HCT116 (cell line): ENCODE measurements around the gene LRRC15. TPM values are rescaled to one million over a fixed set of nuclear protein-coding genes. Genes with fewer than 3 reads are reported as not detected.

ENCODE experiments used
- ATAC-seq: fragments of 200-7000 bp; cut with Tn5 transposase; 2 replicates; pipeline ENCODE4 v1.9.1; 2020; ENCODE audit warnings: mild to moderate bottlenecking, moderate library complexity
- BruUV-seq: library from RNA; stranded (reverse); fragments of 400-500 nt; replicated peaks from 2 replicates; lab custom pipeline; 2021; lab: Mats Ljungman, UMichigan
- CTCF ChIA-PET: fragments of 300-600 bp; sonication (Branson Sonifier 250); formaldehyde crosslinking; loops from one replicate; lab custom pipeline; 2021; ENCODE audit warnings: antibody characterized with exemption; lab: Charles Lee
- POLR2A ChIA-PET: fragments of 300-600, 350-600 bp; sonication (Branson Sonifier 250); formaldehyde crosslinking; loops from one replicate; lab custom pipeline; 2021; ENCODE audit warnings: antibody characterized with exemption; lab: Charles Lee
- RAD21 ChIA-PET, 2 experiments: fragments of 300-600 bp; sonication (Branson Sonifier 250); formaldehyde crosslinking; loops; one replicate each; lab custom pipeline; 2023; ENCODE audit warnings: low total read pairs in 2 of 2; ENCODE audit not compliant: uncharacterized antibody in 2 of 2, unreplicated experiment in 2 of 2, low non-redundant PET in 1 of 2; lab: Charles Lee
- DNase-seq: peaks from one replicate; pipeline ENCODE4 v3.0.0-alpha.2; 2010; ENCODE audit warnings: low read depth, low spot score
- H2AFZ ChIP-seq: fragments of 200-600 bp; shearing (Covaris generic), sonication (generic); 2 replicates; pipeline ENCODE4 v1.6.1; 2017; ENCODE audit warnings: low read depth, mixed run types, mixed read lengths, antibody characterized with exemption, low read length; ENCODE audit not compliant: poor library complexity, severe bottlenecking
- H3K27ac ChIP-seq: 2 replicates; pipeline ENCODE4 v1.5.1; 2012; ENCODE audit warnings: low read depth, low read length
- H3K27me3 ChIP-seq: fragments of 200-600 bp; sonication (generic); 2 replicates; pipeline ENCODE4 v1.6.1; 2016; ENCODE audit warnings: mixed run types, low read length, mixed read lengths; ENCODE audit not compliant: insufficient read depth
- H3K36me3 ChIP-seq, 2 experiments: fragments of 200-500 bp in 1 of 2; fragments of 200-600 bp in 1 of 2; sonication (Bioruptor generic) in 1 of 2; sonication (generic) in 1 of 2; 2 replicates each; pipeline versions ENCODE4 v1.5.1 to v1.6.1; 2014 to 2016; ENCODE audit warnings: low read length in 2 of 2, inconsistent platforms in 1 of 2, mixed read lengths in 1 of 2, mixed run types in 1 of 2; ENCODE audit not compliant: insufficient read depth in 2 of 2, control insufficient read depth in 1 of 2
- H3K4me1 ChIP-seq, 2 experiments: fragments of 200-600 bp in 1 of 2; sonication (generic) in 1 of 2; 2 replicates each; pipeline versions ENCODE4 v1.5.1 to v1.6.1; 2012 to 2017; ENCODE audit warnings: low read length in 2 of 2, inconsistent platforms in 1 of 2, mild to moderate bottlenecking in 1 of 2, mixed read lengths in 1 of 2, mixed run types in 1 of 2, moderate library complexity in 1 of 2; ENCODE audit not compliant: insufficient read depth in 2 of 2, control insufficient read depth in 1 of 2
- H3K4me2 ChIP-seq: fragments of 200-600 bp; sonication (generic); 2 replicates; pipeline ENCODE4 v1.6.1; 2017; ENCODE audit warnings: mixed run types, low read length, mixed read lengths
- H3K4me3 ChIP-seq, 2 experiments: fragments of 200-600 bp in 1 of 2; sonication (generic) in 1 of 2; replicated peaks in 1 of 2; 2 replicates each; pipeline ENCODE4 v1.5.1; 2011 to 2016; ENCODE audit warnings: low read length in 2 of 2, control low read depth in 1 of 2, low read depth in 1 of 2, mild to moderate bottlenecking in 1 of 2, mixed read lengths in 1 of 2, mixed run types in 1 of 2
- H3K79me2 ChIP-seq: fragments of 200-600 bp; sonication (generic); 2 replicates; pipeline ENCODE4 v1.6.1; 2017; ENCODE audit warnings: mild to moderate bottlenecking, mixed run types, low read length, moderate library complexity, mixed read lengths; ENCODE audit not compliant: insufficient read depth
- H3K9ac ChIP-seq: fragments of 200-600 bp; sonication (generic); 2 replicates; pipeline ENCODE4 v1.6.1; 2016; ENCODE audit warnings: low read length, mixed read lengths
- H3K9me2 ChIP-seq: fragments of 200-600 bp; sonication (generic), shearing (Covaris generic); 2 replicates; pipeline ENCODE4 v1.6.1; 2017; ENCODE audit warnings: mixed run types, mild to moderate bottlenecking, moderate library complexity; ENCODE audit not compliant: insufficient read depth
- H3K9me3 ChIP-seq, 2 experiments: fragments of 200-500 bp in 1 of 2; fragments of 200-600 bp in 1 of 2; sonication (Bioruptor generic) in 1 of 2; sonication (generic) in 1 of 2; 2 replicates each; pipeline ENCODE4 v1.6.1; 2014 to 2017; ENCODE audit warnings: low read length in 2 of 2, mixed read lengths in 2 of 2, inconsistent platforms in 1 of 2, low read depth in 1 of 2, mild to moderate bottlenecking in 1 of 2, mixed run types in 1 of 2, moderate library complexity in 1 of 2; ENCODE audit not compliant: control insufficient read depth in 1 of 2, insufficient read depth in 1 of 2
- H4K20me1 ChIP-seq: fragments of 200-600 bp; sonication (generic), shearing (Covaris generic); 2 replicates; pipeline ENCODE4 v1.6.1; 2017; ENCODE audit warnings: mixed run types, mild to moderate bottlenecking, moderate library complexity; ENCODE audit not compliant: insufficient read depth
- CBX3 ChIP-seq: IDR thresholded peaks from 2 replicates; pipeline ENCODE4 v1.6.1; 2012; ENCODE audit warnings: low read depth
- CEBPB ChIP-seq: IDR thresholded peaks from 2 replicates; pipeline ENCODE4 v1.6.1; 2012; ENCODE audit warnings: low read depth
- CTCF ChIP-seq, 3 experiments: fragments of 200-600 bp in 1 of 3; sonication (generic) in 1 of 3; IDR thresholded peaks in 2 of 3; conservative IDR thresholded peaks in 1 of 3; 2 replicates each; pipeline ENCODE4 v1.5.1; 2012 to 2017; ENCODE audit warnings: low read depth in 2 of 3, low read length in 2 of 3, antibody characterized with exemption in 1 of 3, borderline replicate concordance in 1 of 3, control low read depth in 1 of 3, mild to moderate bottlenecking in 1 of 3, mixed read lengths in 1 of 3, mixed run types in 1 of 3, moderate library complexity in 1 of 3; ENCODE audit not compliant: insufficient read depth in 1 of 3
- EGR1 ChIP-seq: IDR thresholded peaks from 2 replicates; pipeline ENCODE4 v1.6.1; 2012; ENCODE audit warnings: low read depth
- ELF1 ChIP-seq: IDR thresholded peaks from 2 replicates; pipeline ENCODE4 v1.6.1; 2012; ENCODE audit warnings: low read depth, borderline replicate concordance
- EZH2 ChIP-seq: fragments of 200-600 bp; sonication (generic); IDR thresholded peaks from 2 replicates; pipeline ENCODE4 v1.6.1; 2017; ENCODE audit warnings: antibody characterized with exemption, mixed run types
- EZH2phosphoT487 ChIP-seq: fragments of 200-600 bp; IDR thresholded peaks from 2 replicates; pipeline ENCODE4 v1.6.1; 2018; ENCODE audit warnings: antibody characterized with exemption, borderline replicate concordance
- FOSL1 ChIP-seq: IDR thresholded peaks from 2 replicates; pipeline ENCODE4 v1.6.1; 2012; ENCODE audit warnings: low read depth
- MAX ChIP-seq: IDR thresholded peaks from 2 replicates; pipeline ENCODE4 v1.6.1; 2012
- POLR2A ChIP-seq: IDR thresholded peaks from 2 replicates; pipeline ENCODE4 v1.7.0; 2011; ENCODE audit warnings: borderline replicate concordance; ENCODE audit not compliant: insufficient read depth, insufficient read length; ENCODE audit errors: extremely low read depth
- POLR2AphosphoS5 ChIP-seq: IDR thresholded peaks from 2 replicates; pipeline ENCODE4 v1.6.1; 2011; ENCODE audit warnings: mild to moderate bottlenecking, low read depth, low read length, moderate library complexity
- RAD21 ChIP-seq: IDR thresholded peaks from 2 replicates; pipeline ENCODE4 v1.6.1; 2012; ENCODE audit warnings: low read depth, mild to moderate bottlenecking
- REST ChIP-seq: IDR thresholded peaks from 2 replicates; pipeline ENCODE4 v1.6.1; 2012; ENCODE audit warnings: low read depth
- SP1 ChIP-seq: IDR thresholded peaks from 2 replicates; pipeline ENCODE4 v1.6.1; 2012; ENCODE audit warnings: low read depth
- SRF ChIP-seq: IDR thresholded peaks from 2 replicates; pipeline ENCODE4 v1.6.1; 2012; ENCODE audit warnings: low read depth
- TCF7L2 ChIP-seq: IDR thresholded peaks from 2 replicates; pipeline ENCODE4 v1.7.0; 2011; ENCODE audit warnings: borderline replicate concordance, inconsistent platforms; ENCODE audit not compliant: insufficient read depth, insufficient read length; ENCODE audit errors: extremely low read depth
- YY1 ChIP-seq: IDR thresholded peaks from 2 replicates; pipeline ENCODE4 v1.6.1; 2011; ENCODE audit warnings: low read length, low read depth, moderate library complexity, mild to moderate bottlenecking; ENCODE audit not compliant: insufficient replicate concordance; ENCODE audit errors: extremely low read depth
- ZBTB33 ChIP-seq: IDR thresholded peaks from 2 replicates; pipeline ENCODE4 v1.6.1; 2011; ENCODE audit warnings: mild to moderate bottlenecking, low read length, moderate library complexity; ENCODE audit not compliant: insufficient replicate concordance; ENCODE audit errors: extremely low read depth
- ZFX ChIP-seq: fragments of 450-650 bp; IDR thresholded peaks from 2 replicates; pipeline ENCODE4 v1.6.1; 2017
- ZNF274 ChIP-seq: fragments of 200-500 bp; sonication (Bioruptor generic); IDR thresholded peaks from 2 replicates; pipeline ENCODE4 v1.6.1; 2014; ENCODE audit warnings: mild to moderate bottlenecking, low read depth, low read length, inconsistent platforms
- intact Hi-C: fragments of 100-400 bp; cut with micrococcal nuclease; formaldehyde crosslinking; loops from 2 replicates; pipeline ENCODE4 v1.10.0; 2022
- total RNA-seq: library from RNA; stranded (reverse); gene quantifications from one replicate; pipeline ENCODE4 v1.2.1, GENCODE V29; 2021; ENCODE audit not compliant: unreplicated experiment

The LRRC15 gene
- total RNA-seq, 1 experiment from 2014 or later, result not detected

GRCh38 chr3:194337965-194338753 is 31.4 kb downstream of the LRRC15 start:
- ATAC-seq (no peak), DNase-seq (no peak)
- Histone ChIP-seq H3K27ac (no peak overlapping the region), H3K79me2 (no peaks in the 10 kb centered on the region), H2AFZ (no peak overlapping the region), H3K9me2 (no peaks in the 10 kb centered on the region), H3K4me1 (peaks cover 4 to 11% of the 10 kb centered on the region in 2 experiments; a peak in 3 of 4 replicates), H3K27me3 (no peaks in the 10 kb centered on the region), H3K9me3 (no peaks in the 10 kb centered on the region), H3K9ac (no peak overlapping the region), H4K20me1 (no peaks in the 10 kb centered on the region), H3K4me2 (no peak overlapping the region), H3K4me3 (no peak overlapping the region), H3K36me3 (no peaks in the 10 kb centered on the region)
- no peak for TF ChIP-seq ZBTB33
- TF ChIP-seq SRF, result no peak
- TF ChIP-seq EGR1, result no peak
- no peak for TF ChIP-seq EZH2phosphoT487
- no peak for TF ChIP-seq EZH2
- no peak for TF ChIP-seq TCF7L2
- TF ChIP-seq YY1, result no peak
- no peak for TF ChIP-seq CBX3
- no peak for TF ChIP-seq POLR2AphosphoS5
- no peak for TF ChIP-seq ZNF274
- no peak for TF ChIP-seq ZFX
- TF ChIP-seq CTCF (IDR thresholded peaks at IDR 0.05 in 2 of 3, conservative IDR thresholded peaks at IDR 0.05 in 1 of 3; ENCODE audit: borderline replicate concordance in 1 of 3, insufficient read depth in 1 of 3, low read depth in 2 of 3, low read length in 2 of 3), result no peak
- TF ChIP-seq FOSL1, result no peak
- TF ChIP-seq MAX, result no peak
- no peak for TF ChIP-seq REST
- no peak for TF ChIP-seq POLR2A
- TF ChIP-seq ELF1, result no peak
- no peak for TF ChIP-seq CEBPB
- no peak for TF ChIP-seq RAD21
- TF ChIP-seq SP1, result no peak
- RAD21 ChIA-PET, result no interaction called here
- POLR2A ChIA-PET, result no interaction called here
- CTCF ChIA-PET, result interaction anchor here (1.2 to 2.2 kb wide), 2 partner anchors 12 to 558 kb away, joined by 7 to 9 read pairs; partner anchors contain the start of gene CPN2
- intact Hi-C loops, result loop anchor here (10.0 kb wide), 2 partner anchors 927 to 1177 kb away; no protein-coding TSS in a partner anchor
- BruUV-seq, result no TSS peak
